ENCODE results near the gene ZIC5.
"Not testable (repeated sequence)": the region's sequence is repeated elsewhere in the genome, so short reads cannot be mapped to it uniquely, and the experiment has no call there.

The ZIC5 gene

DNA sequence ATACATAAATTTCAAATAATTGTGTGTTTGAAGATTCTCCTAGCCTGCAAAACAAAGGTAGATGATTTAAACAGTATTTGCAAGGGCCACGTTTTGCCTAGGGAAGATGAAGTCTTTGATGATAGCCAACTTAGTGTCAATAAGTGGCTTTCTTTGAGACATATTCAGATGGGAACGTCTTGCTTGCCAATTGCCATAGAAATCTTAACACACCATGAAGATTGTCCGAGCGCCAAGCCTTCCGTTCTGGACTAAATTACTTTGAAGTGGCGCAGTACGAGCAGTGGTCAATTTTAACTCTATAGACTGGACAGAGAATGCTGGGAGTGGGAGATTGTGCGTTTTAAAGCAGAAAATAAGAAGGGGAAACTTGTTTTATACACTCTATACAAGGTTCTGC lies 9.9 kb downstream of the ZIC5 start:
- DNase-seq (ENCODE audit: low read depth in 2 of 3, low spot score in 1 of 3), result no peak

DNA sequence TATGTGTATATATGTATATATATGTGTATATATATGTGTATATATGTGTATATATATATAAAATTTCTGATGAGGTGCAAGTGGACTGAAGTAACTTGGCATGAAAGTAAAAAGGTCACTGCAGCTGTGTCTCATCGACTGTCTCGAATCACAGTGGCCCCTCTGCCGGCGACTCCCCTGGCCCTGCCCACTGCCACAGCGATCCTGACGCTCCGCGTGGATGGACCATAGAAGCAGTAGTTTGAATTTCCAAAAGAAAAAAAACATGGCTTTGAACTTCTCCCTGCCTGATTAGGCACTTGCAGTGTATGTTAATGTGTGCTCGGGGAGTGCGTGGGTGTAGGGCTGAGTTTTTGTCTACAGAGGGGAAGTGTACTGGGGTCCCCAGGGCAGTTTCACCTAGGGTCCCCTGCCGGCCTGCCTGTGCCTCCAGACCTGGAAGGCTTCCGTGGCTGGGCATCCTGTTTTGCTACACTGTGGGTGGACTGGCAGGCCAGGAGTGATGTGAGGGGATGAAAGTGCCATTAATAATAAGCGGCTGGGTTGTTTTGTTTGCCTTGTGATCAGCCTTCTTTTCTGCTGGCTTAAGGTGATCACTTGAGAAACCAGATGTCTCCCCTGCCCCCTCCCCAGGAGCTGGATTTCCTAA lies 10.8 kb downstream of the ZIC5 start:
- no peak for DNase-seq (ENCODE audit: low read depth in 2 of 3, low spot score in 1 of 3)

DNA sequence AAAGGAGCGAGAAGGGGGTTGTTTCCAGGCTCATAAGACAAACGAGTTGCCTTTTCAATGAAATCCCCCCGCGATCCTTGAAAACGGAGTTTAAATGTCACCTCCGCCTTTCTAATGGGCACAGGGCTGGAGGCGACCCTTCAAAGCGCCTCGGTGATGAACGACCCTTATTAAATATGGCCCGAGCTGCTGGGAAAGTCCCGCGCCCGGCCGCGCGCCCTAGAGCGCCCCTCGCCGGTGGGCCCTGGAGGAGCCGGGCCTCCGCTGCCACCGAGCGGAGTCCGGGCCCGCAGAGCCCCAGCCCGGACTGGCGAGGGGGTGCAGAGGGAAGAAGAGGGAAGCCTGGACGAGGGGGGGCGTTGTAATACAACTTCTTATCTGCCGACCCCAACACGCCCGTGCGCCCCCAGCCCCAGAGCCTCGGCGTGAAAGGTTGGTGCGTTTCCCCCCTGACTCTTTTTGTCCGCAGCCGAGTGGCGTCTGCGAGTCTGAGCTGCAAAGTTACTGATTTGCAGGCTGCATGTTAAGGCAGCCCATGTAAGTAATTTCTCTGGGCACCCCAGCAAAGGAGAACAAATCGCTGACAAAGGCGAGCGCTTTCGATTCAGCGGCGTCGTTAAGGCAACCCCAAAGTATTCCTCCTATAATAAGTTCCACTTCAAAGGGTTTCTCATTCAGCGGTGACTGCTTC lies 11.9 kb downstream of the ZIC5 start:
- no peak for DNase-seq (ENCODE audit: low read depth in 2 of 3, low spot score in 1 of 3)

DNA sequence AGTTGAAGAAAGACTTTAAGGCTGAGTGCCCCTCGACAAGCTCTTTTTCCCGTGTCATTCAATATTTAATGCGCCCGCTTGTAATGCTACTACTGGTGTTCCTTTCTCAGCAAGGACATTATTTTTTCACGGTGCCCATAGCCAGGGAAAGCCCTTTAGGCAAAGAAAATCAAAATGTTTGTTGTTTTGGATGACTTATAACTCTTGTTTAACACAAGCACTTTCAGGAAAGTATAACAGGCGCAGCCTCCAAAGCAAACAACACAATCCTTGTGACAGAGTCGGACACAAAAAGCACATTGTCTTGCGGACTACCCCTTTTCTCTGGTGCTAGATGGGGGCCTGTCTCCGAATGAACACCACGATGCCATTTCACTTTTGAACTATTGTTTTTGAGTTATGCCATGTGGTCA lies 12.4 kb downstream of the ZIC5 start:
- DNase-seq (ENCODE audit: low read depth in 2 of 3, low spot score in 1 of 3), result no peak

DNA sequence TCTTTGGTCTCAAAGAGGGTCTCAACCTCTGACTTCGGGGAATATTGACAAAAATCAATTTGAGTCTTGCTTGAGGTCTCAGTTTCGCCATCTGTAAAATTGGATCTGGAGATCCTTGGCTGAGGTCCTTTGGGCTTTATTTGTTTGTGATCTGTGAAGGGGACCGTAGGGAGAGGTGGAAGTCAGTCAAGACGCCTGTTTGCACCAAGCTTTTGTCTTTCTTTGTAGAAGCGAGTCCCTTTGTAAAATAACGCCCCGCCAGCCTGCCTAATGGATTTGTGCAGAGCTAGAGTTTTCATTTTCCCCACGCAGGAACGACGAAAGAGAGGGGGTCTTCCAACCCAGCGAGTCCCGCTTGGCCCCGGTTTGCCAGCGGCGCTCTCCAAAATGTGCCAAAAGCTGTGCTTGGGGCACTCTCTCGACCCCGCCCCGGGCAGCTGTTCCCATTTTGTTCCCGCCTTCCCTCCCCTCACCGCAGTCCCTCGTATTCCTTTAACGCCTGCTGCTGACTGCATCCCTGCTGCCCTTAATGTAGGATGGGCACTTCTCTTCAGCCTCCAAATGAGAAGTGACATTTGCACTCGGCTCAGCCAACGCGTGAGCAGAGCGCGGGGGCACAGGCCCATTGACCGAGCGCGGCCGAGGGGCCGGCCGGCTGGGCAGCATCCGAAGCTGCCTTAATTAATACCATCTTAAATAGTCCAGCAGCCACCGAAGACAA lies 13.0 kb downstream of the ZIC5 start:
- DNase-seq (ENCODE audit: low read depth in 2 of 3, low spot score in 1 of 3), result no peak

DNA sequence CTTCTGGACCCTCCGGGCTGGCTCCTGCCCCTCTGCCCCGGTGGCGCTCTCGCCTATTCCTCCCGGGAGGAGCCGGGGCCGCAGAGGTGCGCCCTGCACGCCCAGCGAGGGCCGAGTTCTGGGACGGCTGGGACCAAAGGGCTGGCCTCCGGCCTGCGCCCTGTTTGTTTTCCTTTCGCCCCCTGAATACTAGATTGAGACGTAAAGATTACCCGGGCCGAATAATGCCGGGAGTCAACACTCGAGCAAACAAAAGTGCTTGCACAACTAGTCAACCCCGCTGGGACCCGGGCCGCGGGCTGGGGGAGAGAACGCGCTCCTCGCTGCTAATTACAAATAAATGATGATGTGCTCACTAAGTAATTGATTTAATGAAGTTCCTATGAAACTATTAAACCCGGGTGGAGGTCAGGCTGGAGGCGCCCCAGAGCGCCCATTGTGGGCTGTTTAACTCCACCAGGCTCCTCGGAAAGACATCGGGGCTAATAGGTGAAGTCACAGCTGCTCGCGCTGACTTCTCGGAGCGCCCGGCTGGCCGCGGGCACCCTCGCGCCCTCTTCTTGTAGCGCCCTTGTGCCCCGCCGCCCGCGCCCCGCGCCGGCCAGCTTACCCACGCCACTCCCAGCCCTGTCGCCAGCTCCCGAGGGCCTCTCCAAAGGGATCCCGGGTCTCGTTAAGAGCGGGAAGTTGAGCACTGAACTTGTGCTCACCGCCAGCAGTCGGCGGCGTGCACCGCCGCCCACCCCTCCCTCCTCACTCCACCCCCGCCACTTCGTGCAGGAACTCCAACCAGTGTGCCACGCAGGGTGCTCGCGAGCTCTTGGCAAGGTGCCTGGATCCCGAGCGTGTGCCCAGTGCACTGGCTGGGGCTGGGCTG lies 14.9 kb downstream of the ZIC5 start:
- DNase-seq (ENCODE audit: low read depth in 2 of 3, low spot score in 1 of 3), result no peak

DNA sequence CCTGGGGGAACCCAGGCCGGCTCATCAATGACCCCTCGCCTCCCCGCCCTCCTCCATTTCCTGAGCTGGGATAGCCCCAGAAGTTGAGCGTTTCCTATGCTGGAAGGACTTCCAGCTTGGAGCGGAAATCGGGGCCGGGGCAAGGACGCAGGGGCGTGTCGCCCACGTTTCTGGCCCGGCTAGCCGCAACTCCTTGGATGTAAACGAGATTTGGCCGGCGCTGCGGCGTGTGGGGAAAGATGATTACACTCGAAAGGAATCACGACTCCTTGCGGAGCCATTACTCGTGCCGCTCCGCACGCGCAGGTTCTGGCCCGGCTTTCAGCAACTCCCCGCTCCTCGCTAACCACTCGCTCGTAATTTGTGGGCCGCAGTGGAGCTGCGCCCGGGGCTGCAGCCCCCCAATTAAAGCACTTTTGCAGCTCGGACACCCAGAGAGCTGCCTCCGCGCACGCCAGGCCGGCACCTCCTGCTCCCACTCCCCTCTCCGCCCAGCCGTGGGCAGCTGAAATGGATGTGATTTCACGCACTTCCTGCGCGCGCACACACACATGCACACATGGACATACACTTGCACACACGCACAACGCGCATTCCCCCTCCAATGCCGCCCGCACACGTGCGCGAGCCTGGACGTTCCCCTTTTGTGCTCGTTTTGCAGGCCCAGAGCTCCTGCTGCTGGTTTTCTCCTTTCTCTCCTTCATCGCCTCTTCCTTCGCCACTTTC lies 15.7 kb downstream of the ZIC5 start:
- no peak for DNase-seq (ENCODE audit: low read depth in 2 of 3, low spot score in 1 of 3)

DNA sequence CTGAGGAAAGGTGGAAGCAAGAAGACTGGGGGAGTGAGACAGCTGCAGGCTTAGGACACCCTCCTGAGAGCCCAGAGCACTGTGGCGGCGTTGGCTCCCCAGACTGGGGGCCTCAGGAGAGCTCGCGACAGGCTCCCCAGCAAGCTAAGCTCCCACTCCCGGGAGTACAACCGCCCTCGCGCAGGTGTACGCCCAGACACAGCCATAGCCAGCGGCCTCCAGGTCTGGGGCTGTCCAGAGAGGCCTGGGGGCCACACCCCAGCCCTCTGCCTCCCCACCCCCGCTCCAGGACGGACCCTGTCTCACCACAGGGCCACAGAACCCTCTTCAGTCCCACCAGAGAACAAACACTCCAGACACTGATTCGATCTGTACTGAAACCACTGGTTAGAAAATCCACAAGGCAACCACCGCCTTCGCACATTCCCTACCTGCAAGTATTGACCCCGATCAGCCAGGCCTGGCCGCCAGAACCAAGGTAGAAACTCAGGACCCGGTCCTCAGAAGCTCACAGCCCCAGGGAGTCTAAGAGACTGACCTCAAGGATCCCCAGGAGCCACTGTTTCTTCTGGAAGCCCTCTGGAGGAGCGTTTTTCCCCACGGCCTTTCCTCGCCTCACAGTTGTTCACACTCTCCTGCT lies 16.3 kb downstream of the ZIC5 start:
- DNase-seq (ENCODE audit: low read depth in 2 of 3, low spot score in 1 of 3), result no peak

DNA sequence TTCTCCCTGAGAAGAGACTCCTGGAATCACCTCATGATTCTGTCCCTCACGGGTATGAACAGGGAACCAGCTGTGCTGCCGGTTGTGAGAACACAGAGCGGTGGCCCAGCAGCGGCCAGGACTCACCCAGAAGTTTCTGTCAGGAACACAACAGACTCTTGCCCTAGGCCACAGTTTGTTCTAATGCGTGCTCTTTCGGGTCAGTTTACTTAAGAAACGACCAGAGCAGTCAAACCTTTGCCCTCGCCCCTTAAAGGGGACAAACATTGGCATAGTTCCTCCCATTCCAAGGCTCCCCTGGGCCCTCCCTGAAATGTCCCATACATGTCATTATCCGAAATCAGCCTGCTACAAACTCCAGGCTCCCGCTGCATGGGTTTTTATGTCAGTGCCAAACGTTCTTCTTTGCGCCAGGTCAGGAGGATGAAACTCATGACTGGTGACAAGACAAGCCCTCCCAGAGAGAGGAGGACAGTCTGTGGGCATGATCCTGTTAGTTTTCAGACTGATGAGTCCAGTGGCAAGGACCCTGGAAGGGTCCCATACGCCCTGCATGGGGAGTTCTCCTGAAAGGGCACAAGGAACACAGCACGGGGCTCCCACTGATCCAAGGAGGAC lies 18.3 kb downstream of the ZIC5 start:
- no peak for DNase-seq (ENCODE audit: low read depth in 2 of 3, low spot score in 1 of 3)

DNA sequence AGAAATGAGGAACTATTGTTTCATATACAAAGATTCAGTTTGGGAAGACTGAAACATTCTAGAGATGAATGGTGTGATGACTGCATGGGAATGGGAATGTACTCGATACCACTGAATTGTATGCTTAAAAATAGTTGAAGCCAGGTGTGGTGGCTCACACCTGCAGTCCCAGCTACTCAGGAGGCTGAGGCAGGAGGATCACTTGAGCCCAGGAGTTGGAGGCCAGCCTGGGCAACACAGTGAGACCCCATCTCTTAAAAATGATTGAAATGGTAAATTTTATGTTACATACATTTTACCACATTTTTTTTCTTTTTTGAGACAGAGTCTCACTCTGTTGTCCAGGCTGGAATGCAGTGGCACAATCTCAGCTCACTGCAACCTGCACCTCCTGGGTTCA lies 19.9 kb downstream of the ZIC5 start:
- DNase-seq (ENCODE audit: low read depth in 2 of 3, low spot score in 1 of 3), result not testable (repeated sequence)

DNA sequence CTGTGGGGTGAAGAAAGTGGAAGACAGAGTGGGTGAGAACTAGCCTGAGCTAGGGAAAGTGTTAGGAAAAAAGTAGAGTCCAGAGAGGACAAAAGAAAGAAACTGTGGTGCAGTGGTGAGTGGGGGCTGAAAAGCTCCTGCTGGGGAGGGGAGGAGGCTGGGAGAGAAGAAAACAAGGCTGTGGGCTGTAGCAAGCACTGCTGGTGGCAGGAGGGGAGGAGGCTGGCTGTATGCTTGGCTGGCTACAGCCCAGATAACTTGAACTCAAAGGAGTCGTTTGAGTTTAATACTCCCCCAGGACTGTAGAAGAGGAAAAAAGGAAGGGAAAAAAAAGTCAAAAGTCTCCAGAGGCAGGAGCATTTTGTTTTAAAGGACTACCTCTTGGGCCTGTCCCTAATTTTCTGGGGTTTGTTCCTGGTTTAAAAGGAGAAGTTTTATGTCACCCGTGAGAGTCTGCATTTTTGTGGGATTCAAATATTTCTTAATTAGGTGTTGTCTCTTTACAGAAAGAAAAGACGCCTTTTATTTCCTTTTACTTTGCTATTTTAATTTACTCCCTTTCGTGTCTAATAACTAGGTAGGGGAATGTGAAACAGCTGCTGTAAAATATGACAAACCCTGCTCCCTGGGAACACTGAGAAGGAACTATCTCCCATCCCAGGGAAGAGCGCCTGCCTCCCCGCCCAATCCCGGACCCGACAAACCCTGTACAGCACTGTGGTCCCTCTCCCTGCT lies 21.7 kb downstream of the ZIC5 start:
- DNase-seq (ENCODE audit: low read depth in 2 of 3, low spot score in 1 of 3), result no peak

DNA sequence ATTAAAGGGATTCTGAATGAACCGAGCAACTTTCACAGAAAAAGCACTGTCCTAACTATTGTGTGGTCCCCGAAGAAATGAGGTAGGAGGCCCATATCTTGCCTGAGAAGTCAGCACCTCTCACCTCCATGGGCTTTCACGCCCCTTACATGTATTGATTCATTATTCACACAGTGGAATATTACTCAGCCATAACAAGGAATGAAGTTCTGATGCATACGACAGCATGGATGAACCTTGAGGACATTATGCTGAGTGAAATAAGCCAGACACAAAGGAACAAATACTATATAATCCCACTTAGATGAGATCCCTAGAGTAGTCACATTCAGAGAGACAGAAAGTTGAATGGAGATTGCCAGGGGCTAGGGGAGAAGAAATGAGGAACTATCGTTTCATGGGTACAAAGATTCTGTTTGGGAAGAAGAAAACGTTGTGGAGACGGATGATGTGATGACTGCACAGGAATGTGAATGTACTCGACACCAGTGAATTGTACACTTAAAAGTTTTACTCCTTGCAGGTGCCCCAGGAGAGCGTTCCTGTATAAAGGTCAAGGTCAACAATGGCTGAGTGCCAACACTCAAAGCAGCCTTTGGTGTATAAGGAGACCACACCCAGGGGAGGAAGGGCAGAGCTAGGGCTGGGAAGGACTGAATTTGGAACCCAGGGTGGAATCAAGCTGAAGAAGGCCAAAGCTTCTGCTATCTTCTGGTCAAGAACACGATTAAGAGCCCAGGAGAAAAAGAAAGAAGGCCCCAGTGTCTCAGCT lies 22.5 kb downstream of the ZIC5 start:
- DNase-seq (ENCODE audit: low read depth in 2 of 3, low spot score in 1 of 3), result no peak

DNA sequence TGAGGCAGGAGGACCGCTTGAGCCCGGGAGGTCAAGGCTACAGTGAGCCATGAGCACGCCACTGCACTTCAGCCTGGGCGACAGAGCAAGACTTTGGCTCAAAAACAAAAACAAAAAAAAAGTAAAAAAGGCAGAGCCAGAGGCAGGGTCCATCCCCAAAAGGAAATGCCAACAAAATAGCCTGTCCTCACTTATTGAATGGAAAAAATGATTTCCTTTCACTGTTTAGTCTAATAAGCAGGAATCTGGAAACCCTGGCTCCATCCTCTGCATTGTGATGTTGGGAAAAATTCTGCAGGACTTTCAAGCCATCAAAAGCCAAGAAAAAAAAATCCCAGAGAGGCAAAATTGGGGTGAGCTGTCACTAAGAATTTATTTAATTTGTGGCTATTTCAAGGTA lies 23.2 kb downstream of the ZIC5 start:
- no peak for DNase-seq (ENCODE audit: low read depth in 2 of 3, low spot score in 1 of 3)

DNA sequence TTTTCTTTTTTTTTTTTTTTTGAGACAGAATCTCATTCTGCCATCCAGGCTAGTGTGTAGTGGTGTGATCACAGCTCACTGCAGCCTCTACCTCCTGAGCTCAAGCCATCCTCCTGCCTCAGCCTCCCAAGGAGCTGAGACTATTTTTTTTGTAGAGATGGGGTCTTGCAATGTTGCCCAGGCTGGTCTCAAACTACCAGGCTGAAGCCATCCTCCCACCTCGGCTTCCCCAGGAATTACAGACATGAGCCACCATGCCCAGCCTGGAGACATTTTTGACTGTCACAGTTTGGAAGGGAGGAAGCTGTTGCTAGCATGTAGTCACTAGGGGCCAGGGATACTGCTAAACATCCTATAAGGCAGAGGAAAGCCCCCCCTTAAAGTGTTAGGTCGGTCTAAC lies 23.9 kb downstream of the ZIC5 start:
- no peak for DNase-seq (ENCODE audit: low read depth in 2 of 3, low spot score in 1 of 3)

DNA sequence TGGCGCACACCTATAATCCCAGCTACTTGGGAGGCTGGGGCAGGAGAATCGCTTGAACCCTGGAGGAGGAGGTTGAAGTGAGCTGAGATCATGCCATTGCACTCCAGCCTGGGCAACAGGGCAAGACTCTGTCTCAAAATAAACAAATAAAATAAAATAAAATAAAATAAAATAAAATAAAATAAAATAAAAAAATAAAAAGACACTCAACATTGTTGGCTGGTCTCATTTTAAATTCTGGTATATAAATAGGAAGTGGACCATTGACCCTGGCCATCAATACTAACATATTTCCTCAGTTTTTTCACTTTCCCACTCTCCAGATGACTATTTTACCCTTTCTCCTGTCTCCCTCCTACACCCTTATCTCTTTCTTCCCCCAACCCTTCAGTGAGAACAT lies 26.1 kb downstream of the ZIC5 start:
- not testable (repeated sequence) for DNase-seq (ENCODE audit: low read depth in 2 of 3, low spot score in 1 of 3)

DNA sequence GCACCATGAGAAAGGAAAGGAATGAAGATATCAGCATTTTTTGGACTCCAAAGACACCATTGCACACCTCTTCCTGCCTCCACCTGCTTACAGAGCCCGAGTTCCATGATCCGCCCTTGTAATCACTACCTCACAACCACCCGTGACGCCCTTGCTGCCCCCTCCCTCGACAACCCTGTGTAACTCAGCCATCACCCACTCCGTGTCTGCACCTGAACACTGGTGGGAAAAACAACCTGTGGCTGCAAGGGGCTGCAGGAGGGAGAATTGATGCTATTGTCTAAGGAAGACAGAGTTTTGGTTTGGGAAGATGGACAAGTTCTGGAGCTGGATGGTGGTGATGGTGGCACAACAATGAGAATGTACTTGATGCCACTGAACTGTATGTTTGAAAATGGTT lies 27.0 kb downstream of the ZIC5 start:
- DNase-seq (ENCODE audit: low read depth in 2 of 3, low spot score in 1 of 3), result no peak

DNA sequence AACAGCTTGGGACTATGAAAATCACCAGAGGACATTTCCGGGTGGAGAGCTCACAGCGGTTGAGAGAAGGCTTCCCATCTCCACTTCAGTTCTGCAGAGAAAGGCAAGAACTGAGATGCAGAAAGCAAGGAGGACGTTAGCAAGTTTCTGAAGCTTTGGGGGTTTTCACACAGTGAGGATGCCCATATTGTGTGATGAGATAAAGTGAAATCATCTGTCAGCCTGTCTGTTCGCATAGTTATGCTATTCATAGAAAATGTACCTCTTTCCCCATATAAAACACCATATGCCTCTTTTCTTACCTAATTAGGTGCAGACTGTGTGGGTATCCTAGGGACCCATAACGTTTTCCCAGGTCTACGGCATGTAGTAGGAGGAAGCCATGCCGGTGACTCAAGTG lies 27.5 kb downstream of the ZIC5 start:
- DNase-seq (ENCODE audit: low read depth in 2 of 3, low spot score in 1 of 3), result no peak

DNA sequence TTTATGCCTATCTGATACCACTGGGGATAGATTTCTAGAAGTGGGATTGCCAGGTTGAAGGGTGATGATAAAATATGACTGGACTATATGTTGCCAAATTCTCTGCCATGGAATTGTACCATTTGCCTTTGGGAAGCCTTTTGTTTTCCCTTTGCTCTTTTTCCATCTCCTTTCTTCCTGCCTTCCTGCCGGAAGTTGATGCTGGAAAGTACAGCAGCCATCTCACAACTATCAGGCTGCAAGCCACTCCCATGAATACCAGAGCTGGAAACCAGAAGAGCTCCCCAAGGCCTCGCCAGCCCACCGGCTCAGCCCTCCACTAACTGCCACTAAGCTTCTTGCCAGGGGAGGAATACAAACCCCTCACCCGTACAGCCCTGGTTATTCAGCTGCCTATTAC lies 29.7 kb downstream of the ZIC5 start:
- DNase-seq (ENCODE audit: low read depth in 2 of 3, low spot score in 1 of 3), result no peak

DNA sequence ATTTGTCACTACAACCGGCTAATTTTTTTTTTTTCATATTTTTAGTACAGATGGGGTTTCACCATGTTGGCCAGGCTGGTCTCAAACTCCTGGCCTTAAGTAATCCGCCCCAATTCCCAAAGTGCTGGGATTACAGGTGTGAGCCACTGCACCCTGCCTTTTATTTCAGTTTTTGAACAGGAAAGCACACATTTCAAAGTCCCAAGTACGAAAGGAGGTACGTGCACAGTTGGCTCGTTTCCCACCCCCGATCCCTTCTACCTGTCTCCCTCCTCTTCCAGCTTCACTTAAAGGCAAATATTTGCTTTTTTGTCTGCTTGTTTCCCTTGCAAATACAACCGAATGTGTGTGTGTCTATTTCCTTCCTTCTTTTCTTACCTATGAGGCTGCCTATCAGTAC lies 30.5 kb downstream of the ZIC5 start:
- no peak for DNase-seq (ENCODE audit: low read depth in 2 of 3, low spot score in 1 of 3)
